Liver (tissue), 9 donors: ENCODE results near the gene DTX4. TPM values are rescaled to one million over a fixed set of nuclear protein-coding genes. Genes with fewer than 3 reads are reported as not detected.

Source experiments
- DNase-seq: peaks from one replicate; pipeline ENCODE4 v3.0.0-alpha.2; 2017; ENCODE audit warnings: low spot score
- H3K27ac ChIP-seq, 2 donors: one replicate each; pipeline ENCODE4 v1.7.0; 2013; ENCODE audit warnings: inconsistent platforms in 2 of 2, low read length in 2 of 2, control low read depth in 1 of 2, low read depth in 1 of 2, mild to moderate bottlenecking in 1 of 2
- H3K27me3 ChIP-seq, 4 donors: one replicate each; pipeline versions ENCODE4 v1.6.1 to v1.7.0; 2013; ENCODE audit warnings: low read length in 3 of 4, inconsistent platforms in 1 of 4, mild to moderate bottlenecking in 1 of 4, moderate library complexity in 1 of 4; ENCODE audit not compliant: control insufficient read depth in 4 of 4, insufficient read depth in 4 of 4
- H3K36me3 ChIP-seq, 4 donors: one replicate each; pipeline versions ENCODE4 v1.6.1 to v1.7.0; 2013; ENCODE audit warnings: low read length in 3 of 4, mild to moderate bottlenecking in 3 of 4, low read depth in 1 of 4, moderate library complexity in 1 of 4; ENCODE audit not compliant: control insufficient read depth in 4 of 4, insufficient read depth in 3 of 4
- H3K4me1 ChIP-seq, 4 donors: one replicate each; pipeline versions ENCODE4 v1.6.1 to v1.7.0; 2013; ENCODE audit warnings: low read length in 3 of 4, mild to moderate bottlenecking in 3 of 4, moderate library complexity in 1 of 4; ENCODE audit not compliant: control insufficient read depth in 4 of 4, insufficient read depth in 4 of 4
- H3K4me3 ChIP-seq, 3 donors: one replicate each; pipeline versions ENCODE4 v1.6.1 to v1.7.0; 2013; ENCODE audit warnings: low read length in 3 of 3, control low read depth in 1 of 3, low read depth in 1 of 3, mild to moderate bottlenecking in 1 of 3
- H3K9ac ChIP-seq, 2 donors: one replicate each; pipeline ENCODE4 v1.7.0; 2013; ENCODE audit warnings: low read length in 2 of 2, mild to moderate bottlenecking in 2 of 2, moderate library complexity in 2 of 2, control low read depth in 1 of 2, low read depth in 1 of 2
- H3K9me3 ChIP-seq, 4 donors: one replicate each; pipeline versions ENCODE4 v1.6.1 to v1.7.0; 2013; ENCODE audit warnings: low read length in 3 of 4; ENCODE audit not compliant: control insufficient read depth in 4 of 4
- EGR1 ChIP-seq, 2 donors: IDR thresholded peaks; 2 replicates each; pipeline ENCODE4 v1.6.1; 2016 to 2018; ENCODE audit warnings: antibody characterized with exemption in 2 of 2, low read depth in 2 of 2
- FOXA1 ChIP-seq: IDR thresholded peaks from 2 replicates; pipeline ENCODE4 v1.6.1; 2016; ENCODE audit warnings: antibody characterized with exemption
- FOXA2 ChIP-seq: IDR thresholded peaks from 2 replicates; pipeline ENCODE4 v1.6.1; 2016; ENCODE audit warnings: antibody characterized with exemption
- GABPA ChIP-seq, 2 donors: IDR thresholded peaks in 1 of 2; conservative IDR thresholded peaks in 1 of 2; 2 replicates each; pipeline ENCODE4 v1.6.1; 2016; ENCODE audit warnings: antibody characterized with exemption in 2 of 2, mild to moderate bottlenecking in 1 of 2, moderate library complexity in 1 of 2
- HNF4A ChIP-seq, 2 donors: conservative IDR thresholded peaks; 2 replicates each; pipeline ENCODE4 v1.6.1; 2016; ENCODE audit warnings: antibody characterized with exemption in 2 of 2, mild to moderate bottlenecking in 2 of 2
- HNF4G ChIP-seq: IDR thresholded peaks from 2 replicates; pipeline ENCODE4 v1.6.1; 2016; ENCODE audit warnings: antibody characterized with exemption
- JUND ChIP-seq, 2 donors: IDR thresholded peaks; 2 replicates each; pipeline ENCODE4 v1.6.1; 2016; ENCODE audit warnings: antibody characterized with exemption in 2 of 2
- MAX ChIP-seq: IDR thresholded peaks from 2 replicates; pipeline ENCODE4 v1.6.1; 2016; ENCODE audit warnings: antibody characterized with exemption
- NR2F2 ChIP-seq: IDR thresholded peaks from 2 replicates; pipeline ENCODE4 v1.6.1; 2016; ENCODE audit warnings: antibody characterized with exemption
- RAD21 ChIP-seq, 2 donors: IDR thresholded peaks; 2 replicates each; pipeline ENCODE4 v1.6.1; 2016; ENCODE audit warnings: antibody characterized with exemption in 2 of 2, mild to moderate bottlenecking in 2 of 2
- RXRA ChIP-seq, 2 donors: IDR thresholded peaks; 2 replicates each; pipeline ENCODE4 v1.6.1; 2017 to 2018; ENCODE audit warnings: antibody characterized with exemption in 2 of 2, mild to moderate bottlenecking in 1 of 2
- SP1 ChIP-seq: IDR thresholded peaks from 2 replicates; pipeline ENCODE4 v1.6.1; 2018; ENCODE audit warnings: antibody characterized with exemption, mild to moderate bottlenecking
- TAF1 ChIP-seq: conservative IDR thresholded peaks from 2 replicates; pipeline ENCODE4 v1.6.1; 2016; ENCODE audit warnings: antibody characterized with exemption, mild to moderate bottlenecking
- ZBTB33 ChIP-seq: IDR thresholded peaks from 2 replicates; pipeline ENCODE4 v1.6.1; 2016; ENCODE audit warnings: antibody characterized with exemption
- WGBS: extraction: QIAGEN DNeasy Blood & Tissue Kit; methylation state at CpG from one replicate; pipeline ENCODE4 v1.1.7; 2013; 5-methylcytosine and 5-hydroxymethylcytosine counted together
- polyA plus RNA-seq, 2 donors: library from polyadenylated mRNA; stranded (reverse) in 1 of 2; unstranded in 1 of 2; fragments of 200-250 nt in 1 of 2; fragments of >200 nt in 1 of 2; fragmentation: Nextera tagmentation in 1 of 2; extraction: Ambion mirVana in 1 of 2; gene quantifications; one replicate each; pipeline versions ENCODE4 v1.2.1 to v1.2.3, GENCODE V29; 2013 to 2015
- total RNA-seq, 2 donors: library from RNA; depleted of rRNA; stranded (reverse); fragments of >200 nt; gene quantifications; one replicate each; pipeline ENCODE4 v1.2.3, GENCODE V29; 2014
- TF ChIP-seq, protein P1 (sequence below): IDR thresholded peaks from 2 replicates; pipeline ENCODE4 v1.6.1; 2016; ENCODE audit warnings: antibody characterized with exemption
- TF ChIP-seq, protein P2 (sequence below): fragments of 150-350 bp; IDR thresholded peaks from 2 replicates; pipeline ENCODE4 v1.5.1; 2017; ENCODE audit warnings: improper control_type of control experiment, low read depth, low read length; ENCODE audit not compliant: missing input control
- donor health status: healthy.
- donor health status: healthy.
- donor health status: healthy.
- donor health status: healthy.
- donor health status: healthy.

The DTX4 gene
- total and polyA plus RNA-seq, 4 donors = 7.5 to 21.4 (median 14.3) TPM

GRCh38 chr11:59204746-59205145 lies 32.8 kb downstream of the DTX4 start:
- no peak for DNase-seq
- Histone ChIP-seq H3K9me3 (no peaks in the 10 kb centered on the region), H3K27ac (no peak overlapping the region), H3K9ac (no peak overlapping the region), H3K4me1 (peaks cover 6 to 16% (median 8%) of the 10 kb centered on the region in 4 donors), H3K27me3 (no peaks in the 10 kb centered on the region), H3K36me3 (peaks cover 2 to 43% (median 30%) of the 10 kb centered on the region in 4 donors), H3K4me3 (no peak overlapping the region)
- TF ChIP-seq, protein P1, sequence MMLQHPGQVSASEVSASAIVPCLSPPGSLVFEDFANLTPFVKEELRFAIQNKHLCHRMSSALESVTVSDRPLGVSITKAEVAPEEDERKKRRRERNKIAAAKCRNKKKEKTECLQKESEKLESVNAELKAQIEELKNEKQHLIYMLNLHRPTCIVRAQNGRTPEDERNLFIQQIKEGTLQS = no peak
- no peak for TF ChIP-seq NR2F2
- 97% methylated on average over 3 of the region's 3 CpGs for WGBS

DNA sequence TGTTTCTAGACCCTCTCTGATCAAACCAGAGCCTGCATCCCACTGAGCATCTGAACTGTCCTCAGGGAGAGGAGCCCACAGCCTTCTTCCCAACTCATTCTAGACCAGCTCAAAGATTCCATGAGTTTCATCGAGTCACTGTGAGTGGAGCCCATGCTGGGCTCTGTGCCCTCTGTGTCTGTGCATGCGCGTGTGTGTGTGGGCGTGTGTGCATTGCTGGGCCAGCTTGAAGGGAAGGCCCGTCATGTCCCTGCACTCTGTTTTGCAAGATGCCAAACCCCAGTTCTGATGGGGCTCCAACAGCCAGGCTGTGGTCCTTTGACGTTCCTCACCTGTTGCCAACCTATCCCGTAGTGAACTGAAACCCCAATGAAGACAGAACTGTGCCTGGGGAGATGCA lies 33.7 kb downstream of the DTX4 start:
- Histone ChIP-seq H3K36me3 (peaks cover 2 to 40% (median 29%) of the 10 kb centered on the region in 4 donors), H3K27me3 (no peaks in the 10 kb centered on the region), H3K9ac (no peak overlapping the region), H3K27ac (no peak overlapping the region), H3K9me3 (no peaks in the 10 kb centered on the region), H3K4me1 (peaks cover 6 to 16% (median 8%) of the 10 kb centered on the region in 4 donors), H3K4me3 (no peak overlapping the region)
- no peak for TF ChIP-seq HNF4G
- no peak for TF ChIP-seq TAF1
- no peak for TF ChIP-seq GABPA (IDR thresholded peaks at IDR 0.05 in 1 of 2, conservative IDR thresholded peaks at IDR 0.05 in 1 of 2)
- TF ChIP-seq, protein P2, sequence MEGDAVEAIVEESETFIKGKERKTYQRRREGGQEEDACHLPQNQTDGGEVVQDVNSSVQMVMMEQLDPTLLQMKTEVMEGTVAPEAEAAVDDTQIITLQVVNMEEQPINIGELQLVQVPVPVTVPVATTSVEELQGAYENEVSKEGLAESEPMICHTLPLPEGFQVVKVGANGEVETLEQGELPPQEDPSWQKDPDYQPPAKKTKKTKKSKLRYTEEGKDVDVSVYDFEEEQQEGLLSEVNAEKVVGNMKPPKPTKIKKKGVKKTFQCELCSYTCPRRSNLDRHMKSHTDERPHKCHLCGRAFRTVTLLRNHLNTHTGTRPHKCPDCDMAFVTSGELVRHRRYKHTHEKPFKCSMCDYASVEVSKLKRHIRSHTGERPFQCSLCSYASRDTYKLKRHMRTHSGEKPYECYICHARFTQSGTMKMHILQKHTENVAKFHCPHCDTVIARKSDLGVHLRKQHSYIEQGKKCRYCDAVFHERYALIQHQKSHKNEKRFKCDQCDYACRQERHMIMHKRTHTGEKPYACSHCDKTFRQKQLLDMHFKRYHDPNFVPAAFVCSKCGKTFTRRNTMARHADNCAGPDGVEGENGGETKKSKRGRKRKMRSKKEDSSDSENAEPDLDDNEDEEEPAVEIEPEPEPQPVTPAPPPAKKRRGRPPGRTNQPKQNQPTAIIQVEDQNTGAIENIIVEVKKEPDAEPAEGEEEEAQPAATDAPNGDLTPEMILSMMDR = no peak
- no peak for TF ChIP-seq NR2F2
- TF ChIP-seq MAX = no peak
- TF ChIP-seq HNF4A (conservative IDR thresholded peaks at IDR 0.05) = no peak
- TF ChIP-seq FOXA1 = no peak
- no peak for TF ChIP-seq JUND (IDR thresholded peaks at IDR 0.05)
- TF ChIP-seq FOXA2 = no peak
- TF ChIP-seq, protein P1 = no peak
- no peak for TF ChIP-seq RXRA (IDR thresholded peaks at IDR 0.05)
- TF ChIP-seq RAD21 (IDR thresholded peaks at IDR 0.05) = no peak
- no peak for TF ChIP-seq SP1
- no peak for TF ChIP-seq ZBTB33
- WGBS = 77% methylated on average over 7 of the region's 7 CpGs
- DNase-seq = no peak

- Histone ChIP-seq H3K4me1 (peaks cover 2 to 16% (median 7%) of the 10 kb centered on the region in 4 donors), H3K9ac (no peak overlapping the region), H3K9me3 (no peaks in the 10 kb centered on the region), H3K27ac (no peak overlapping the region), H3K36me3 (peaks cover under 1 to 36% (median 26%) of the 10 kb centered on the region in 4 donors), H3K27me3 (no peaks in the 10 kb centered on the region), H3K4me3 (no peak overlapping the region)
- 73% methylated on average over 4 of the region's 4 CpGs for WGBS
- DNase-seq = no peak
- no peak for TF ChIP-seq GABPA (IDR thresholded peaks at IDR 0.05 in 1 of 2, conservative IDR thresholded peaks at IDR 0.05 in 1 of 2)
- TF ChIP-seq RAD21 (IDR thresholded peaks at IDR 0.05) = peak; percentile 69 to 89
- TF ChIP-seq HNF4G = no peak
- TF ChIP-seq EGR1 (IDR thresholded peaks at IDR 0.05; ENCODE audit: low read depth in 2 of 2) = no peak
- no peak for TF ChIP-seq MAX
- no peak for TF ChIP-seq FOXA1
- no peak for TF ChIP-seq HNF4A (conservative IDR thresholded peaks at IDR 0.05)
- TF ChIP-seq, protein P2 = peak; percentile 66
- no peak for TF ChIP-seq FOXA2
- TF ChIP-seq TAF1 = no peak
These were observed 34.7 kb downstream of the DTX4 start for GRCh38 chr11:59206635-59207034.
